Esophagus muscularis mucosa (tissue), 3 donors: ENCODE results near the gene PICK1.

ENCODE experiments used
- EP300 ChIP-seq: sonication (generic); formaldehyde crosslinking; IDR thresholded peaks from one replicate; pipeline ENCODE4 v1.6.1; 2017; ENCODE audit warnings: antibody characterized with exemption
- TF ChIP-seq, protein P1 (sequence below), 3 experiments: fragments of 200-600 bp in 2 of 3; fragments of 450-650 bp in 1 of 3; sonication (generic) in 2 of 3; IDR thresholded peaks; one replicate each; pipeline ENCODE4 v1.5.1; 2017 to 2019; ENCODE audit warnings: antibody characterized with exemption in 3 of 3, mild to moderate bottlenecking in 2 of 3, moderate library complexity in 1 of 3

DNA sequence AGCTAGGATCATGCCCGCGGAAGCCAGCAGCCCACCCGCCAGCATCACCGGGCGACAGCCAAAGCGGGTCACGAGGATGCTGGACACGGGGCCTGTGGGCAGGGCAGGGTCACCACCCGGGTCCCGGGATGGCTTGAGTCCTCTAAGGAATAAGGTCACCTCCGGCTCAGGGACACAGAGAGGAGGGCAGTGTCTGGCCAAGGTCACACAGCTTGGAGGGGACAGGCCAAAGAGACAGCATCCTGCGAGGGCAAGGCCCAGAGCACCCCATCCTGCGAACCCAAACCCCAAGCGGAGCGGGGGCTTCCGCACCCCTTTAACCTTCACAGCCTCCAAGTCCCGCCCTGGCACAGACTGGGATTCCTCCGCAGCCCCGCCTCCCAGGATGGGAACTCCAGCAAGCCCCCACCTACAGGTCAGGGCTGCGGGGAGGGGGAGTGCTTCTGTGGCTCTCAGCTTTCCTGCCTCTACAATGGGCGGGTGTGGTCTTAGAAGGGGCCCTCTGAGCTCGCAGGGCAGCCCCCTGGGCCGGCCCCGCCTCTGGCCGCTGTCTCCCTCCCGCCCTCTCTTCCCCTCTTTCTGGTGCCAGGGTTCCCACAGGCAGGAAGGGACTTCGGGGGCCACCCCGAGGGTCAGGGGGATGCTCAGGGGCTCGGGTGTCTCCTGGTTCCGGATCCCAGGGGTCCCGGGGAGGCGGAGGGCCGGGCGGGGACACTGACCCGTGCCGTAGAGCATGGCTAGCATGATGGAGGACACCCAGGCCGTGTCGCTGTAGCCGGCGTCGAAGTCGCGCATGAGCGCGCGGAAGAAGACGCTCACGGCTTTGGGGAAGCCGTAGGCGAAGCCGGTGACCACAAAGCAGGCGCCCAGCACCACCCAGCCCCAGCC, 25.0 kb downstream of the PICK1 start:
- no peak for TF ChIP-seq EP300
- TF ChIP-seq, protein P1, sequence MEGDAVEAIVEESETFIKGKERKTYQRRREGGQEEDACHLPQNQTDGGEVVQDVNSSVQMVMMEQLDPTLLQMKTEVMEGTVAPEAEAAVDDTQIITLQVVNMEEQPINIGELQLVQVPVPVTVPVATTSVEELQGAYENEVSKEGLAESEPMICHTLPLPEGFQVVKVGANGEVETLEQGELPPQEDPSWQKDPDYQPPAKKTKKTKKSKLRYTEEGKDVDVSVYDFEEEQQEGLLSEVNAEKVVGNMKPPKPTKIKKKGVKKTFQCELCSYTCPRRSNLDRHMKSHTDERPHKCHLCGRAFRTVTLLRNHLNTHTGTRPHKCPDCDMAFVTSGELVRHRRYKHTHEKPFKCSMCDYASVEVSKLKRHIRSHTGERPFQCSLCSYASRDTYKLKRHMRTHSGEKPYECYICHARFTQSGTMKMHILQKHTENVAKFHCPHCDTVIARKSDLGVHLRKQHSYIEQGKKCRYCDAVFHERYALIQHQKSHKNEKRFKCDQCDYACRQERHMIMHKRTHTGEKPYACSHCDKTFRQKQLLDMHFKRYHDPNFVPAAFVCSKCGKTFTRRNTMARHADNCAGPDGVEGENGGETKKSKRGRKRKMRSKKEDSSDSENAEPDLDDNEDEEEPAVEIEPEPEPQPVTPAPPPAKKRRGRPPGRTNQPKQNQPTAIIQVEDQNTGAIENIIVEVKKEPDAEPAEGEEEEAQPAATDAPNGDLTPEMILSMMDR (IDR thresholded peaks at IDR 0.05) = no peak
